Pancreas (tissue), 10 donors: Measurements from ENCODE around the gene PLG. TPM values are rescaled to one million over a fixed set of nuclear protein-coding genes. Genes with fewer than 3 reads are reported as not detected.
"Not testable (repeated sequence)": the region's sequence is repeated elsewhere in the genome, so short reads cannot be mapped to it uniquely, and the experiment has no call there.

Source experiments
- ATAC-seq, 4 donors: fragments of 200-7000 bp; cut with Tn5 transposase; one replicate each; pipeline versions ENCODE4 v1.8.0 to v1.9.1; 2020; ENCODE audit warnings: mild to moderate bottlenecking in 4 of 4, moderate library complexity in 4 of 4
- DNase-seq, 6 donors: peaks; one replicate each; pipeline ENCODE4 v3.0.0-alpha.2; 2020
- FAIRE-seq: peaks from 2 replicates; lab custom pipeline; 2012; peaks lifted over from hg19 to GRCh38; lab: Jason Lieb, UNC
- H3K27ac ChIP-seq, 4 donors: fragments of 200-600 bp; sonication (generic); 1 replicate in 3 of 4; 2 replicates in 1 of 4; pipeline versions ENCODE4 v1.5.0 to v1.8.0; 2020
- H3K27me3 ChIP-seq, 4 donors: fragments of 200-600 bp; one replicate each; pipeline ENCODE4 v1.8.0; 2021
- H3K36me3 ChIP-seq, 3 donors: fragments of 200-600 bp; sonication (generic) in 1 of 3; one replicate each; pipeline versions ENCODE4 v1.5.0 to v1.8.0; 2020 to 2021
- H3K4me1 ChIP-seq, 3 donors: fragments of 200-600 bp; one replicate each; pipeline ENCODE4 v1.8.0; 2021
- H3K4me3 ChIP-seq, 4 donors: fragments of 200-600 bp; sonication (generic) in 2 of 4; one replicate each; pipeline versions ENCODE4 v1.5.0 to v1.8.0; 2020 to 2021
- H3K9me3 ChIP-seq, 4 donors: fragments of 200-600 bp; one replicate each; pipeline ENCODE4 v1.8.0; 2021
- CTCF ChIP-seq, 4 donors: fragments of 200-600 bp; sonication (generic) in 3 of 4; IDR thresholded peaks; one replicate each; pipeline versions ENCODE4 v1.5.0 to v1.8.0; 2021; ENCODE audit warnings: antibody characterized with exemption in 4 of 4
- WGBS, 2 donors: extraction: QIAGEN DNeasy Blood & Tissue Kit; methylation state at CpG; one replicate each; pipeline ENCODE4 v1.1.7; 2013; 5-methylcytosine and 5-hydroxymethylcytosine counted together
- intact Hi-C, 3 donors: fragments of 100-400 bp; cut with DNase I; formaldehyde crosslinking; loops; one replicate each; pipeline versions ENCODE4 v1.11.1 to v1.14.2; 2022
- polyA plus RNA-seq, 2 donors: library from polyadenylated mRNA; stranded (reverse); fragments of 200-250 nt; gene quantifications; one replicate each; pipeline ENCODE4 v1.2.3, GENCODE V29; 2013
- total RNA-seq, 6 donors: library from RNA; stranded (reverse); fragmentation: NEBNext Ultra II Directional in 4 of 6; extraction: Animal tissue kit (Norgen Biotek cat#: 25700) in 4 of 6; gene quantifications; one replicate each; pipeline versions ENCODE4 v1.2.1 to v1.2.4, GENCODE V29; 2021 to 2023
- donor health status: healthy with polysubstance abuse.
- donor health status: DM: no; HTN: no; CAD: no; lungs with moderate emphysema.
- donor health status: DM: no; HTN: no; CAD: no.
- donor health status: control.
- donor health status: control.
- donor health status: Bipolar disorder and iron deficiency.
- donor health status: DM: yes; HTN: yes; CAD: no.
- donor health status: DM: no; HTN: no; CAD: no.
- donor health status: DM: no; HTN: no; CAD: no.
- donor health status: DM: yes; HTN: yes; CAD: no.

PLG gene
- total and polyA plus RNA-seq, 8 donors = 0.02 to 1.8 (median 0.21) TPM; not detected in 5

- Histone ChIP-seq H3K36me3 (no peaks in the 10 kb centered on the region), H3K27me3 (no peaks in the 10 kb centered on the region), H3K27ac (no peak overlapping the region), H3K9me3 (no peaks in the 10 kb centered on the region), H3K4me3 (no peak overlapping the region), H3K4me1 (no peaks in the 10 kb centered on the region)
- no peak for FAIRE-seq
- no peak for DNase-seq
- TF ChIP-seq CTCF (IDR thresholded peaks at IDR 0.05) = no peak
- WGBS, 2 donors = 62 to 71% methylated on average over 5 of the region's 5 CpGs
- intact Hi-C loops = no loop called here
- ATAC-seq = no peak
Measured at GRCh38 chr6:160692369-160692959, 9.6 kb upstream of the PLG start.

GRCh38 chr6:160695025-160695424 lies 7.0 kb upstream of the PLG start:
- H3K4me3 ChIP-seq, ATAC-seq, H3K9me3 ChIP-seq, H3K36me3 ChIP-seq, FAIRE-seq, H3K4me1 ChIP-seq, H3K27me3 ChIP-seq, H3K27ac ChIP-seq, intact Hi-C loops, DNase-seq: not testable (repeated sequence)

- intact Hi-C loops, H3K27me3 ChIP-seq, H3K4me1 ChIP-seq, H3K4me3 ChIP-seq, ATAC-seq, H3K9me3 ChIP-seq, H3K27ac ChIP-seq, H3K36me3 ChIP-seq, DNase-seq, FAIRE-seq: not testable (repeated sequence)
- 82 to 88% methylated on average over 2 of the region's 2 CpGs for WGBS, 2 donors
Measured at GRCh38 chr6:160695622-160696021, 6.4 kb upstream of the PLG start.

- H3K4me1 ChIP-seq, H3K27me3 ChIP-seq, H3K36me3 ChIP-seq, H3K9me3 ChIP-seq, H3K27ac ChIP-seq, FAIRE-seq, intact Hi-C loops, H3K4me3 ChIP-seq: not testable (repeated sequence)
- DNase-seq (peak in 4 of 6 donors; percentile 34 to 50 (median 46)), ATAC-seq (peak; percentile 34 to 93 (median 88))
- WGBS, 2 donors = 14 to 20% methylated on average over 3 of the region's 3 CpGs
Measured at GRCh38 chr6:160696884-160697283, 5.2 kb upstream of the PLG start.

- FAIRE-seq (no peak), ATAC-seq (no peak), DNase-seq (no peak)
- no peaks in the 10 kb centered on the region for H3K27me3 ChIP-seq
- H3K27ac ChIP-seq = no peak overlapping the region
- H3K4me3 ChIP-seq = no peak overlapping the region
- intact Hi-C loops = no loop called here
- TF ChIP-seq CTCF (IDR thresholded peaks at IDR 0.05) = no peak
- H3K36me3 ChIP-seq = no peaks in the 10 kb centered on the region
- WGBS, 2 donors = 28 to 35% methylated on average over 6 of the region's 6 CpGs
- H3K9me3 ChIP-seq = no peaks in the 10 kb centered on the region
- H3K4me1 ChIP-seq = no peaks in the 10 kb centered on the region
Measured at GRCh38 chr6:160697826-160698225, 4.2 kb upstream of the PLG start.

- DNase-seq, H3K9me3 ChIP-seq, H3K27ac ChIP-seq, intact Hi-C loops, H3K4me3 ChIP-seq, ATAC-seq, FAIRE-seq, H3K27me3 ChIP-seq, H3K4me1 ChIP-seq, H3K36me3 ChIP-seq: not testable (repeated sequence)
- WGBS, 2 donors = 72 to 78% methylated on average over 7 of the region's 7 CpGs
Measured at GRCh38 chr6:160704688-160705087, 2.6 kb downstream of the PLG start.

- H3K27me3 ChIP-seq, H3K9me3 ChIP-seq, intact Hi-C loops, H3K4me1 ChIP-seq, H3K27ac ChIP-seq, DNase-seq, H3K4me3 ChIP-seq, H3K36me3 ChIP-seq, ATAC-seq: not testable (repeated sequence)
- FAIRE-seq = peak; percentile 70
Measured at GRCh38 chr6:160708993-160709392, 6.9 kb downstream of the PLG start.
